B cell (primary cell): Measurements from ENCODE around the gene DGCR8. TPM values are rescaled to one million over a fixed set of nuclear protein-coding genes. Genes with fewer than 3 reads are reported as not detected.
A peak's percentile ranks its signal among the peaks of the same experiment; 100 is the strongest.

Experiments used
- ATAC-seq: fragments of 200-7000 bp; cut with Tn5 transposase; one replicate; pipeline ENCODE4 v1.10.0; 2021; ENCODE audit warnings: low read depth, mild to moderate bottlenecking, moderate number of reproducible peaks, moderate library complexity
- CTCF ChIA-PET: fragments of 350-600 bp; sonication (Branson Sonifier 250); formaldehyde crosslinking; loops from one replicate; lab custom pipeline; 2021; ENCODE audit warnings: antibody characterized with exemption, inconsistent platforms; lab: Charles Lee
- POLR2A ChIA-PET: fragments of 350-600 bp; sonication (Branson Sonifier 250); formaldehyde crosslinking; loops from one replicate; lab custom pipeline; 2021; ENCODE audit warnings: antibody characterized with exemption; lab: Charles Lee
- DNase-seq: peaks from one replicate; pipeline ENCODE4 v3.0.0; 2013
- H2AFZ ChIP-seq: 2 replicates; pipeline ENCODE4 v1.6.1; 2012; ENCODE audit warnings: mild to moderate bottlenecking, low read depth, low read length; ENCODE audit not compliant: insufficient read depth, poor library complexity, severe bottlenecking
- H3K27ac ChIP-seq, 2 donors: 1 replicate in 1 of 2; 2 replicates in 1 of 2; pipeline ENCODE4 v1.5.1; 2012 to 2013; ENCODE audit warnings: low read length in 2 of 2, mild to moderate bottlenecking in 2 of 2, moderate library complexity in 1 of 2
- H3K27me3 ChIP-seq, 4 experiments: fragments of 200-600 bp in 1 of 4; sonication (generic) in 1 of 4; replicated peaks in 1 of 4; 1 replicate in 2 of 4; 2 replicates in 2 of 4; pipeline versions ENCODE4 v1.6.1 to v1.7.0; 2013 to 2016; ENCODE audit warnings: low read length in 3 of 4, mild to moderate bottlenecking in 2 of 4, mixed read lengths in 1 of 4, moderate library complexity in 1 of 4; ENCODE audit not compliant: insufficient read depth in 4 of 4, control insufficient read depth in 3 of 4; ENCODE audit errors: control extremely low read depth in 1 of 4
- H3K36me3 ChIP-seq, 2 experiments: replicated peaks in 1 of 2; 1 replicate in 1 of 2; 2 replicates in 1 of 2; pipeline versions ENCODE4 v1.6.1 to v1.7.1; 2013; ENCODE audit warnings: low read length in 1 of 2; ENCODE audit not compliant: insufficient read depth in 2 of 2, control insufficient read depth in 1 of 2; ENCODE audit errors: control extremely low read depth in 1 of 2, extremely low read depth in 1 of 2
- H3K4me1 ChIP-seq, 2 donors: fragments of 200-600 bp in 1 of 2; sonication (generic) in 1 of 2; 1 replicate in 1 of 2; 2 replicates in 1 of 2; pipeline versions ENCODE4 v1.5.1 to v1.6.1; 2013 to 2017; ENCODE audit warnings: low read length in 2 of 2; ENCODE audit not compliant: control insufficient read depth in 2 of 2, insufficient read depth in 2 of 2
- H3K4me2 ChIP-seq: replicated peaks from 2 replicates; pipeline ENCODE3; 2012; ENCODE audit warnings: mild to moderate bottlenecking, low read depth, low read length; ENCODE audit not compliant: poor library complexity, severe bottlenecking
- H3K4me3 ChIP-seq, 5 experiments: fragments of 200-600 bp in 1 of 5; sonication (generic) in 1 of 5; 1 replicate in 3 of 5; 2 replicates in 2 of 5; pipeline versions ENCODE4 v1.5.1 to v1.7.0; 2011 to 2016; ENCODE audit warnings: low read length in 4 of 5, mild to moderate bottlenecking in 4 of 5, low read depth in 2 of 5, control low read depth in 1 of 5, moderate library complexity in 1 of 5; ENCODE audit not compliant: insufficient read depth in 1 of 5; ENCODE audit errors: control extremely low read depth in 1 of 5, extremely low read depth in 1 of 5
- H3K79me2 ChIP-seq: fragments of 200-600 bp; sonication (generic); one replicate; pipeline ENCODE4 v1.6.0; 2016; ENCODE audit warnings: low read length; ENCODE audit not compliant: control insufficient read depth, insufficient read depth
- H3K9ac ChIP-seq: fragments of 200-600 bp; sonication (generic); 2 replicates; pipeline ENCODE4 v1.6.1; 2017; ENCODE audit warnings: mild to moderate bottlenecking, low read length, moderate library complexity
- H3K9me3 ChIP-seq, 3 donors: one replicate each; pipeline versions ENCODE4 v1.6.1 to v1.7.1; 2013; ENCODE audit warnings: low read length in 2 of 3; ENCODE audit not compliant: control insufficient read depth in 2 of 3, insufficient read depth in 1 of 3; ENCODE audit errors: control extremely low read depth in 1 of 3
- H4K20me1 ChIP-seq: 2 replicates; pipeline ENCODE4 v1.6.0; 2012; ENCODE audit warnings: mild to moderate bottlenecking, low read length; ENCODE audit not compliant: insufficient read depth, control insufficient read depth, poor library complexity, severe bottlenecking
- H3K27ac Mint-ChIP-seq: one replicate; pipeline ENCODE4 v1.8.0; 2021; ENCODE audit warnings: mixed read lengths
- H3K27me3 Mint-ChIP-seq: one replicate; pipeline ENCODE4 v1.8.0; 2021; ENCODE audit warnings: mixed read lengths
- H3K4me1 Mint-ChIP-seq: one replicate; pipeline ENCODE4 v1.8.0; 2021; ENCODE audit warnings: mixed read lengths
- H3K4me3 Mint-ChIP-seq: one replicate; pipeline ENCODE4 v1.8.0; 2021; ENCODE audit warnings: mixed read lengths
- H3K9me3 Mint-ChIP-seq: one replicate; pipeline ENCODE4 v1.8.0; 2022; ENCODE audit warnings: mixed read lengths; ENCODE audit not compliant: insufficient read depth
- CTCF ChIP-seq: fragments of 200-600 bp; IDR thresholded peaks from one replicate; pipeline ENCODE4 v1.8.0; 2022; ENCODE audit warnings: antibody characterized with exemption, mild to moderate bottlenecking
- EZH2 ChIP-seq: IDR thresholded peaks from 2 replicates; pipeline ENCODE4 v1.6.1; 2012; ENCODE audit warnings: borderline replicate concordance, low read depth, mild to moderate bottlenecking, moderate library complexity, low read length; ENCODE audit not compliant: insufficient read depth, poor library complexity, severe bottlenecking
- WGBS: methylation state at CpG from one replicate; pipeline ENCODE4 v1.1.5; 2013; ENCODE audit warnings: missing lambda C conversion rate; ENCODE audit not compliant: insufficient coverage; 5-methylcytosine and 5-hydroxymethylcytosine counted together
- intact Hi-C: fragments of 100-400 bp; cut with micrococcal nuclease; formaldehyde crosslinking; loops from one replicate; pipeline ENCODE4 v1.10.0; 2022
- polyA plus RNA-seq: library from polyadenylated mRNA; depleted of rRNA; stranded (reverse); fragments of >200 nt; gene quantifications from 2 replicates; pipeline ENCODE4 v1.2.3, GENCODE V29; 2012
- total RNA-seq, 2 donors: library from RNA; stranded (reverse); fragments of 120-200 nt in 1 of 2; gene quantifications; 1 replicate in 1 of 2; 2 replicates in 1 of 2; pipeline versions ENCODE4 v1.2.3 to v1.2.4, GENCODE V29; 2013 to 2022

DGCR8 gene
- total and polyA plus RNA-seq, 2 donors (not counting 1 experiment from before 2014, with no cell fraction given), result 19.6 to 43.2 TPM

GRCh38 chr22:20132686-20133246 lies 52.7 kb downstream of the DGCR8 start:
- peak overlapping the region; percentile 74 for H3K4me3 Mint-ChIP-seq
- 88% methylated on average over 13 of the region's 16 CpGs for WGBS
- POLR2A ChIA-PET, result no interaction called here
- peak overlapping the region; percentile 63 for H3K27ac Mint-ChIP-seq
- H3K27me3 Mint-ChIP-seq, result no peaks in the 10 kb centered on the region
- intact Hi-C loops, result loop anchor here (5.0 kb wide), 2 partner anchors 160 to 375 kb away; partner anchors contain the start of gene MED15
- DNase-seq, result no peak
- Histone ChIP-seq H3K4me3 (peak overlapping the region in 4 of 5 experiments; percentile 59 to 73 (median 66)), H3K27ac (peak overlapping the region in 1 of 2 donors; percentile 49), H3K4me2 (peak overlapping the region; percentile 96), H3K9ac (peak overlapping the region; percentile 75), H2AFZ (peak overlapping the region; percentile 70), H3K9me3 (no peaks in the 10 kb centered on the region), H3K79me2 (peaks cover 42% of the 10 kb centered on the region), H3K4me1 (peaks cover 14 to 48% of the 10 kb centered on the region in 2 donors), H4K20me1 (peaks cover 55% of the 10 kb centered on the region), H3K27me3 (no peaks in the 10 kb centered on the region), H3K36me3 (no peaks in the 10 kb centered on the region)
- no peak for TF ChIP-seq CTCF
- no peak for TF ChIP-seq EZH2
- H3K4me1 Mint-ChIP-seq, result peaks cover 33% of the 10 kb centered on the region
- ATAC-seq, result no peak
- CTCF ChIA-PET, result no interaction called here
- no peaks in the 10 kb centered on the region for H3K9me3 Mint-ChIP-seq

- H3K4me3 Mint-ChIP-seq, result peak overlapping the region; percentile 65
- Histone ChIP-seq H3K4me2 (peak overlapping the region; percentile 8), H3K4me3 (no peak overlapping the region), H4K20me1 (peaks cover 64% of the 10 kb centered on the region), H3K27ac (no peak overlapping the region), H3K79me2 (peaks cover 46% of the 10 kb centered on the region), H3K4me1 (peaks cover 14 to 51% of the 10 kb centered on the region in 2 donors), H2AFZ (no peak overlapping the region), H3K9me3 (no peaks in the 10 kb centered on the region), H3K9ac (no peak overlapping the region), H3K27me3 (no peaks in the 10 kb centered on the region), H3K36me3 (no peaks in the 10 kb centered on the region)
- 92% methylated on average over 10 of the region's 12 CpGs for WGBS
- intact Hi-C loops, result loop anchor here (5.0 kb wide), 2 partner anchors 162 to 373 kb away; partner anchors contain the start of gene MED15
- no peaks in the 10 kb centered on the region for H3K9me3 Mint-ChIP-seq
- H3K4me1 Mint-ChIP-seq, result peaks cover 39% of the 10 kb centered on the region
- no peak for DNase-seq
- ChIA-PET CTCF (no interaction called here), POLR2A (no interaction called here)
- TF ChIP-seq EZH2, result no peak
- H3K27me3 Mint-ChIP-seq, result no peaks in the 10 kb centered on the region
- no peak overlapping the region for H3K27ac Mint-ChIP-seq
- no peak for ATAC-seq
Measured at GRCh38 chr22:20133930-20134549, 54.0 kb downstream of the DGCR8 start.
